Measurements from ENCODE around the gene EMD. TPM values are rescaled to one million over a fixed set of nuclear protein-coding genes. Genes with fewer than 3 reads are reported as not detected.
"Not testable (repeated sequence)": the region's sequence is repeated elsewhere in the genome, so short reads cannot be mapped to it uniquely, and the experiment has no call there.

The EMD gene
- 71.4 to 76.3 TPM (median 71.9 TPM) in 3 replicates for total RNA-seq

DNA sequence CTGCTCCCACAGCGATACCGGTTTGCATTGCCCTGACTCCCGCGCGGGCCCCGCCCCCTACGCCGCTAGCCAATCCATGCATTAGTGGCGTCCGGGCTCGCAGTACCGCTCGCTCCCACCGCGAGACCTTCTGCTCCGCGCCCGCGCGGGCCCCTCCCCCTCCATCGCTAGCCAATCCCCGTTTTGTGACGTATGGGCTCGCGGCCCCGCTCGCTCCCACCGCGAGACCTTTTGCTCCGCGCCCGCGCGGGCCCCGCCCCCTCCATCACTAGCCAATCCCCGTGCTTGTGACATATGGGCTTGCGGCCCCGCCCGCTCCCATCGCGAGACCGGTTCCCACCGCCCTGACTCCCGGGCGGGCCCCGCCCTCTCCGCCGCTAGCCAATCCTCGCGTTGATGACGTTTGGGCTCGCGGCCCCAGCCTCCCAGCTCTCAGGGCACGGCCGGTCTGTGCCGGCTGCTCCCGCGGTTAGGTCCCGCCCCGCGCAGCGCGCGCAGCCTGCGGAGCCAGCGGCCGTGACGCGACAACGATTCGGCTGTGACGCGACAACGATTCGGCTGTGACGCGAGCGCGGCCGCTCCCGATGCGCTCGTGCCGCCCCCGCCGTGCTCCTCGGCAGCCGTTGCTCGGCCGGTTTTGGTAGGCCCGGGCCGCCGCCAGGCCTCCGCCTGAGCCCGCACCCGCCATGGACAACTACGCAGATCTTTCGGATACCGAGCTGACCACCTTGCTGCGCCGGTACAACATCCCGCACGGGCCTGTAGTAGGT is at the start of gene EMD:
Gene EMD (plus strand): TSS at position 497 of the 770 bp plus-strand sequence. CDS start 190 bp downstream, at position 687.
- H3K27ac Mint-ChIP-seq, result peak within 1 kb of the TSS; percentile 94
- H3K27me3 Mint-ChIP-seq (ENCODE audit: low read depth), result no peaks in the 10 kb centered on the region
- H3K9me3 Mint-ChIP-seq, result no peaks in the 10 kb centered on the region
- TF ChIP-seq CTCF (IDR thresholded peaks at IDR 0.05; ENCODE audit: unreplicated experiment), result no peak
- peaks cover 29% of the 10 kb centered on the region for H3K4me1 Mint-ChIP-seq
- H3K36me3 Mint-ChIP-seq, result peaks cover 2% of the 10 kb centered on the region
- H3K4me3 Mint-ChIP-seq, result peak within 1 kb of the TSS; percentile 80
- DNase-seq (ENCODE audit: low spot score in 2 of 2, unreplicated experiment in 2 of 2), result peak; percentile 94 to 95

DNA sequence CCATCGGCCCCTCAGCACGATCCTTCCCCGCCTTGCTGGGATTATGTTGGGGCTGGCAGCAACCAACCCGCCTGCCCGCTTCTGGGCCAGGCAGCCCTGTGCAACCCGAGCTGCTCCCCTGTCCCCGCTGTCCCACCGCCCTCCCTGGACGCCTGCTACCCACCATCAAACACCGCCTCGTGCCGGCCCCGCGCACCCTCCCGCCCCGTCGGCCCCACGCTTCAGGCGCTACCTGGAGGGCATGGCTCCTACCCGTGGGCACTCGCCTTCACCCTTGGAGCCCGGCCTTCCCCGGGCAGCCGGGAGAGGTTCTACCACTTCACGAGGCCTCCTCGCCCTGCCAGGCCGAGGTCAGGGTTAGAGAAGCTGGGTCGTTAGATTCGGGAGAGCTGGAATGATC is 46.5 kb upstream of the EMD start:
- DNase-seq (ENCODE audit: low spot score in 2 of 2, unreplicated experiment in 2 of 2), result no peak
- H3K27me3 Mint-ChIP-seq (ENCODE audit: low read depth), result no peaks in the 10 kb centered on the region
- no peaks in the 10 kb centered on the region for H3K4me1 Mint-ChIP-seq
- H3K4me3 Mint-ChIP-seq, result no peak overlapping the region
- no peak for TF ChIP-seq CTCF (IDR thresholded peaks at IDR 0.05; ENCODE audit: unreplicated experiment)
- H3K36me3 Mint-ChIP-seq, result no peaks in the 10 kb centered on the region
- peaks cover 12% of the 10 kb centered on the region for H3K9me3 Mint-ChIP-seq
- no peak overlapping the region for H3K27ac Mint-ChIP-seq

DNA sequence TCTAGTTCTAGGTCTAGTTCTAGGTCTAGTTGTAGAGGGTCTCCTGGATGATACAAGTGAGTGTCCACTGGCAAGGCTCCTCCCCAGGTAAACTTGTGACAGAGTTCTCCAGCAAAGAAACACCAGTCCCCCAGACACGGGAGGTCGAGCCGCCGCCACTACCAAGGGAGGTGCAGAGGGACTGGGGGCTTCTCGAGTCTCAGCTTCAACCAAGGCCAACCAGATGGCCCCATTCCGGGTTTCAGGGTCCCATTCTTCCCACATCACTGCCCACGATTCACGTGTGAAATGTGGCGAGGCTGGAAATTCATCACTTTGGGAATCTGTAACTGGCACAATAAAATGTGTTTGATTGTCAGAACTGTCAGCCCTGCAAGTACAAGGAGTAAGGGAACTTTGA is 46.0 kb upstream of the EMD start:
- H3K36me3 Mint-ChIP-seq, result no peaks in the 10 kb centered on the region
- no peak overlapping the region for H3K27ac Mint-ChIP-seq
- TF ChIP-seq CTCF (IDR thresholded peaks at IDR 0.05; ENCODE audit: unreplicated experiment), result no peak
- no peak overlapping the region for H3K4me3 Mint-ChIP-seq
- H3K27me3 Mint-ChIP-seq (ENCODE audit: low read depth), result no peaks in the 10 kb centered on the region
- no peaks in the 10 kb centered on the region for H3K4me1 Mint-ChIP-seq
- DNase-seq (ENCODE audit: low spot score in 2 of 2, unreplicated experiment in 2 of 2), result no peak
- H3K9me3 Mint-ChIP-seq, result peaks cover 8% of the 10 kb centered on the region

DNA sequence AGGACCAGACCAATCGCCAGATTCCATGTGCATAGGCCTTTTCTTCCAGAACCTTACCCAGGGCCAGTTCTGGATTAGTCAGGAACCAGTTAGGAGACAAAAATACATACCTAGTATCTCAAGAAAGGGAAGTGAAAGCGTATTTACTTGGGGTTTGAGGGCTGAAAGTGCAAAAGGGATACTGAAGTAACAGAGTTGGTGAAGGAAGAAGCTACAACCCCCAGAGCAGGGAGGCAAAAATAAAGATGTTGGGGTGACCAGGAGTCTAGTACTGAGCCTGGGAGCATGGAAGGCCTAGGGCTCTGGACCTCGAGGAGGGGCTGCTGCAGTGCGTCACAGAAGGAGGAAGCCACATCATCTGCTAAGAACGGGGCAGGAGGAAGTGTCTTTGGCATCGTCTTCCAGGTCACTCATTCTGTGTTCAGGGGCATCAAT is 45.2 kb upstream of the EMD start:
- no peak for TF ChIP-seq CTCF (IDR thresholded peaks at IDR 0.05; ENCODE audit: unreplicated experiment)
- H3K4me1 Mint-ChIP-seq, result no peaks in the 10 kb centered on the region
- H3K9me3 Mint-ChIP-seq, result peaks cover 8% of the 10 kb centered on the region
- H3K27ac Mint-ChIP-seq, result no peak overlapping the region
- DNase-seq (ENCODE audit: low spot score in 2 of 2, unreplicated experiment in 2 of 2), result no peak
- no peak overlapping the region for H3K4me3 Mint-ChIP-seq
- H3K36me3 Mint-ChIP-seq, result no peaks in the 10 kb centered on the region
- no peaks in the 10 kb centered on the region for H3K27me3 Mint-ChIP-seq (ENCODE audit: low read depth)

- H3K36me3 Mint-ChIP-seq, result no peaks in the 10 kb centered on the region
- H3K9me3 Mint-ChIP-seq, result peaks cover 8% of the 10 kb centered on the region
- no peaks in the 10 kb centered on the region for H3K27me3 Mint-ChIP-seq (ENCODE audit: low read depth)
- no peak for TF ChIP-seq CTCF (IDR thresholded peaks at IDR 0.05; ENCODE audit: unreplicated experiment)
- H3K4me3 Mint-ChIP-seq, result no peak overlapping the region
- no peaks in the 10 kb centered on the region for H3K4me1 Mint-ChIP-seq
- DNase-seq (ENCODE audit: low spot score in 2 of 2, unreplicated experiment in 2 of 2), result no peak
- H3K27ac Mint-ChIP-seq, result no peak overlapping the region
Observed at GRCh38 chrX:154334496-154334895, 44.6 kb upstream of the EMD start.

DNA sequence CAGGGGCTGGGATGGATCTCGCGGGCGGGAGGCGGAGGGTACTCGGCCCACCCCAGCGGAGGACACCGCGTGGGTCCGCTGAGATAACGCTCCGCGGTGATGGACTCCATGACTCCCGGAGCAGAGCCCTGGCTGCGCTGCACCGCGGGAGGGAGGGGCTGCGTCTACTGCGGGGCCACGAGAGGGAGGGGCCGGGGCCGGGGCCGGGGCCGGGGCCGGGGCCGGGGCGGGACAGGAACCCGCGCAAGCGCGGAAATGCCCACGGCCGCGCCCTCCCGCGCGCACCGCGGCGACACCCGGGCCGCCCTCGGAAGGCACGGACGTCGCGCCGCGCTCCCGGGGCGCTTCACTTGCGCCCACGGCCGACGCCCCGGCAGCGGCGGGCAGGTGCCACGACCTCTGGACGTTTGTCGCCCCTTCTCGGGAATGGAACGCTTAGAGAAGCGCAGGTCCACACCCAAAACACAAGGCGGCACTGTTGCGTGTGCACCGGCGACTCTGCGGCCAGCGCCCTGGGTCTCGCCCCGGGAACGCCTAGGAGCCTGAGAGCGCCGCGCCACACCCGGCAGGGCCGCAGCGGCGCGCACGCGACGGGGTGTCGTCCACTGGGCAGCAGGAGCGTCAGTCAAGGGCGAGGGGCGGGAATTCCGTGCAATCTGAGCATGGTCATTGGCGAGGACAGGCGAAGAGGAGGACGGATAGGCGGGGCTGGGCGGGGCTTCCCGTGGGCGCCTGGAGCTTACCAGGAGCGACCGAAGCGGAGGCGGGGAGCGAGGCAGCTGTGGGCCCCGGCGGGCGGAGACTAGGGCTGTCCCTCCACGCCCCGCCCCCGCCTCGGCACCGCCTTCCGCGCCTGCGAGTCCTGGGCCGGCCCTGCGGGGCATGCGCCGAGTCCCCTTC is 37.4 kb upstream of the EMD start:
- H3K9me3 Mint-ChIP-seq; H3K27ac Mint-ChIP-seq; H3K27me3 Mint-ChIP-seq (ENCODE audit: low read depth); H3K36me3 Mint-ChIP-seq; H3K4me1 Mint-ChIP-seq; DNase-seq (ENCODE audit: low spot score in 2 of 2, unreplicated experiment in 2 of 2); H3K4me3 Mint-ChIP-seq: not testable (repeated sequence)

GRCh38 chrX:154343063-154343462 is 36.0 kb upstream of the EMD start:
- H3K9me3 Mint-ChIP-seq; DNase-seq (ENCODE audit: low spot score in 2 of 2, unreplicated experiment in 2 of 2); H3K4me1 Mint-ChIP-seq; H3K36me3 Mint-ChIP-seq; H3K4me3 Mint-ChIP-seq; H3K27ac Mint-ChIP-seq; H3K27me3 Mint-ChIP-seq (ENCODE audit: low read depth): not testable (repeated sequence)

DNA sequence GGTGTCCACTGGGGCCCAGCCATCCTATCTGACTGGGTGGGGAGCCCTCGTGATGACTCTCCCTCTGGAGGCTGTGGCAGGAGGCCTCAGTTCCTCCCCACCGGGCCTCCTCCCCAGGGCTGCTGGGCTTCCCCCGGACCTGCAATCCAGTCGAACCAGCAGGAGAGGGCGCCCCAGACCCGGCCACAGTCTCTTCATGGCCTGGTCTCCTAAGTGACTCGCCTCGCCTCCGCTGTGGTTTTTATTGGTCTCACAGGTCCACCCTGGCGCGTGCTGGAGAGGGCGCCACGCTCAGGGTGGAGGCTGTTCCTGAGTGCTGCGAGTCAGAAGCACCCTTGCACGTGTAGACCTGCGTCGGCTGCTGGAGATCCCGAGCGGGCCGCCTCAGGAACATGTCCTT is 35.5 kb upstream of the EMD start:
- not testable (repeated sequence) for H3K27ac Mint-ChIP-seq, H3K36me3 Mint-ChIP-seq, H3K4me3 Mint-ChIP-seq

More for the DNA sequence above, 35.5 kb upstream of the EMD start:
- not testable (repeated sequence) for H3K27me3 Mint-ChIP-seq (ENCODE audit: low read depth); H3K9me3 Mint-ChIP-seq; H3K4me1 Mint-ChIP-seq; DNase-seq (ENCODE audit: low spot score in 2 of 2, unreplicated experiment in 2 of 2)
